Measurements from ENCODE around the gene ADGRD1.

DNA sequence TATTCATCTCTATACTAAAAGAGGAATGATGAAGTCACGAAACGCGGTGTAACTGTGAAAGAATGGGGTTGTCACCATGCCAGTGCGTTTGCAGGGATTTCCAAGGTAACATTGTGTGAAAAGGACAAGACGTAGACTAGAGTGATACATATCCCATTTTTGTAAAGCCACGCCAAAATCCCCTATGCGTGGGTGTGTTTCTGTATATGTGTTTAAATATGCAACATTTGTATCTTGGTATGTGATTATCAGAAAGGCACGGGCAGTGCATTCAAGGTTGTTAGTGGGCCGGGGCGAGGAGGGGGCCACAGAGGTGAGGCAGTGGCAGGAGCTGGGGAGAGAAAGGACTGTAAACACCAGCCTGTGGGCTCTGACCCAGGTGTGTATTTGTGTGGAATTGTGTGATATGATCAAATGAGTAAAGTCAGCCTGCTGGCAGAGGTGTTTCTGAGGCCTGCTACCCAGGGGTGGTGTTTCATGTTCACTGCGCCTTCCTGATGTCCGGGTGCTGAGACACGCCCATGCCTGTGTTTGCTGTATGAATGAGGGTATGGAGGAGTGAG, 137.8 kb downstream of the ADGRD1 start:
- no peak for TF ChIP-seq REST (IDR thresholded peaks at IDR 0.05; ENCODE audit: insufficient read depth in 1 of 2, low read depth in 2 of 2, low read length in 2 of 2)
- TF ChIP-seq TAF1 (IDR thresholded peaks at IDR 0.05; ENCODE audit: borderline replicate concordance, insufficient read depth, low read length): no peak
- TF ChIP-seq POLR2AphosphoS5 (IDR thresholded peaks at IDR 0.05; ENCODE audit: low read depth, low read length): no peak

Data from PFSK-1 (cell line).